ENCODE measurements around the gene NKTR.

Gene NKTR

GRCh38 chr3:42662813-42663535 lies 62.5 kb downstream of the NKTR start:
- DNase-seq (ENCODE audit: low spot score): no peak

GRCh38 chr3:42663581-42664437 lies 63.3 kb downstream of the NKTR start:
- DNase-seq (ENCODE audit: low spot score): no peak

GRCh38 chr3:42664438-42664803 lies 63.9 kb downstream of the NKTR start:
- DNase-seq (ENCODE audit: low spot score): no peak

- DNase-seq (ENCODE audit: low spot score): no peak
These were observed 64.8 kb downstream of the NKTR start for GRCh38 chr3:42665050-42665878.

GRCh38 chr3:42666022-42666421 lies 65.5 kb downstream of the NKTR start:
- no peak for DNase-seq (ENCODE audit: low spot score)

- DNase-seq (ENCODE audit: low spot score): no peak
These were observed 66.1 kb downstream of the NKTR start for GRCh38 chr3:42666577-42666998.

GRCh38 chr3:42667096-42667522 lies 66.6 kb downstream of the NKTR start:
- DNase-seq (ENCODE audit: low spot score): no peak

- DNase-seq (ENCODE audit: low spot score): no peak
These were observed 67.3 kb downstream of the NKTR start for GRCh38 chr3:42667523-42668412.

GRCh38 chr3:42668413-42668760 lies 67.9 kb downstream of the NKTR start:
- no peak for DNase-seq (ENCODE audit: low spot score)

- no peak for DNase-seq (ENCODE audit: low spot score)
These were observed 68.3 kb downstream of the NKTR start for GRCh38 chr3:42668793-42669217.

GRCh38 chr3:42670051-42670576 lies 69.6 kb downstream of the NKTR start:
- DNase-seq (ENCODE audit: low spot score): no peak

GRCh38 chr3:42670670-42671069 lies 70.2 kb downstream of the NKTR start:
- DNase-seq (ENCODE audit: low spot score): no peak

- DNase-seq (ENCODE audit: low spot score): no peak
These were observed 72.0 kb downstream of the NKTR start for GRCh38 chr3:42672515-42672914.

GRCh38 chr3:42673082-42673481 lies 72.6 kb downstream of the NKTR start:
- no peak for DNase-seq (ENCODE audit: low spot score)

GRCh38 chr3:42674146-42674545 lies 73.7 kb downstream of the NKTR start:
- no peak for DNase-seq (ENCODE audit: low spot score)

- no peak for DNase-seq (ENCODE audit: low spot score)
These were observed 75.4 kb downstream of the NKTR start for GRCh38 chr3:42675909-42676308.

GRCh38 chr3:42678447-42678846 lies 78.0 kb downstream of the NKTR start:
- no peak for DNase-seq (ENCODE audit: low spot score)

- no peak for DNase-seq (ENCODE audit: low spot score)
These were observed 79.8 kb downstream of the NKTR start for GRCh38 chr3:42680271-42680670.

- no peak for DNase-seq (ENCODE audit: low spot score)
These were observed 80.3 kb downstream of the NKTR start for GRCh38 chr3:42680806-42681205.

GRCh38 chr3:42681361-42682038 lies 81.0 kb downstream of the NKTR start:
- DNase-seq (ENCODE audit: low spot score): no peak
